NCI-H526 treated with DMSO at 0.1 percent for 48 hours (cell line): ENCODE data around the gene DOCK1.

Experiments
- DNase-seq: peaks from one replicate; lab custom pipeline; 2025; lab: John Stamatoyannopoulos, UW

The DOCK1 gene

GRCh38 chr10:127399668-127400067 lies 494.4 kb downstream of the DOCK1 start:
- DNase-seq = no peak

- no peak for DNase-seq
Observed at GRCh38 chr10:127400216-127400615, 495.0 kb downstream of the DOCK1 start.

- DNase-seq = no peak
Observed at GRCh38 chr10:127402596-127403409, 497.6 kb downstream of the DOCK1 start.

- DNase-seq = no peak
Observed at GRCh38 chr10:127405221-127405620, 500.0 kb downstream of the DOCK1 start.

GRCh38 chr10:127406018-127406550 lies 500.9 kb downstream of the DOCK1 start:
- no peak for DNase-seq

- DNase-seq = no peak
Observed at GRCh38 chr10:127407551-127407950, 502.3 kb downstream of the DOCK1 start.

GRCh38 chr10:127408112-127408710 lies 503.0 kb downstream of the DOCK1 start:
- DNase-seq = no peak

- no peak for DNase-seq
Observed at GRCh38 chr10:127408733-127409132, 503.5 kb downstream of the DOCK1 start.

GRCh38 chr10:127410030-127410429 lies 504.8 kb downstream of the DOCK1 start:
- DNase-seq = no peak

GRCh38 chr10:127411062-127411461 lies 505.8 kb downstream of the DOCK1 start:
- no peak for DNase-seq

- DNase-seq = no peak
Observed at GRCh38 chr10:127413326-127413725, 508.1 kb downstream of the DOCK1 start.

GRCh38 chr10:127414024-127414423 lies 508.8 kb downstream of the DOCK1 start:
- DNase-seq = no peak

GRCh38 chr10:127415116-127415515 lies 509.9 kb downstream of the DOCK1 start:
- DNase-seq = no peak

- DNase-seq = no peak
Observed at GRCh38 chr10:127415901-127416581, 510.8 kb downstream of the DOCK1 start.

GRCh38 chr10:127417031-127417430 lies 511.8 kb downstream of the DOCK1 start:
- no peak for DNase-seq

- no peak for DNase-seq
Observed at GRCh38 chr10:127417686-127418401, 512.6 kb downstream of the DOCK1 start.

- no peak for DNase-seq
Observed at GRCh38 chr10:127418536-127419168, 513.4 kb downstream of the DOCK1 start.

GRCh38 chr10:127420138-127420684 lies 515.0 kb downstream of the DOCK1 start:
- DNase-seq = no peak

GRCh38 chr10:127423218-127423915 lies 518.1 kb downstream of the DOCK1 start:
- no peak for DNase-seq

- DNase-seq = no peak
Observed at GRCh38 chr10:127424594-127425264, 519.5 kb downstream of the DOCK1 start.
